Left ventricle myocardium superior (tissue), 1 donor: Measurements from ENCODE around the gene TSC22D3. TPM values are rescaled to one million over a fixed set of nuclear protein-coding genes. Genes with fewer than 3 reads are reported as not detected.

Source experiments
- ATAC-seq: fragments of 200-7000 bp; cut with Tn5 transposase; one replicate; pipeline ENCODE4 v1.9.1; 2020; ENCODE audit warnings: mild to moderate bottlenecking, moderate library complexity
- DNase-seq: peaks from one replicate; pipeline ENCODE4 v3.0.0-alpha.2; 2020
- intact Hi-C: fragments of 100-400 bp; cut with micrococcal nuclease; formaldehyde crosslinking; loops from one replicate; pipeline ENCODE4 v1.11.0; 2022
- total RNA-seq: library from RNA; stranded (reverse); fragmentation: NEBNext Ultra II Directional; extraction: Animal tissue kit (Norgen Biotek cat#: 25700); gene quantifications from one replicate; pipeline ENCODE4 v1.2.1, GENCODE V29; 2021
- donor health status: DM: no; HTN: yes; CAD: no; lungs with severe emphysema.

Gene TSC22D3
- total RNA-seq, 1 donor from 2014 or later: 63.3 TPM

DNA sequence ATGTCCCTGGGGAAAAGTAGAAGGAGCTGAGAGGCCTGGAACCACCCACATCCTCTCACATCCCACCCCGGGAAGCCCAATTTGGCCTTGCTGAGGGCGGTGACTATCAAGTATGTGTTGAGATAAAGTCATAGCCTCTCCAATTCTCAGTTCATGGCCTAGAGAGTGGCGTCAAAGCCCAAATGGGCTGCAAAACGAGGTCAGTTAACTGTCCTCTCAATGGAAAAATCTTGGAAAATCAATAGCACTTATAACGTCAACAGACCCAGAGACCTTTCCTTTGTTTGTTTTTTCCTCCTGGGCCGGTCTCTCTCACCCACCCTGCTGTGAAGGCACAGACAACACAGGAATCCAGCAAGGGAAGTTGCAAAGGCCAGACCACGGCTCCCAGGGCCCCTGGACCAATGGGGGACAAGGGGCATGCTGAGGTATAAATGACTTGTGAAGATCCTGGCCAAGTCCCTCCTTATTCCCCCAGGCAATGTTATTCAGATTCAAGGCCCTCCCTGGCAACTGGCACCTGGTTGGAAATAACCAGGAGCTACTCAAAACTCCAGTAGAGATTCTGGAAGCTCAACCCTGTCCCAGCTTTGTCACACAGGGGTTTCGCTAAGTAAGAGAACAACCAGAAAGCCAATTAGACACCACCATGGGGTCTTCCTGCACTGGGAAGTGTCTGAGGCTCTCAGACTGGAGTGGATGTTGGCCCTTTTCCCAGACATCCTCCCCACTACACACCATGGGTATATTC is 38.6 kb downstream of the TSC22D3 start:
- intact Hi-C loops: no loop called here
- peak; percentile 41 for DNase-seq
- ATAC-seq: peak; percentile 2

DNA sequence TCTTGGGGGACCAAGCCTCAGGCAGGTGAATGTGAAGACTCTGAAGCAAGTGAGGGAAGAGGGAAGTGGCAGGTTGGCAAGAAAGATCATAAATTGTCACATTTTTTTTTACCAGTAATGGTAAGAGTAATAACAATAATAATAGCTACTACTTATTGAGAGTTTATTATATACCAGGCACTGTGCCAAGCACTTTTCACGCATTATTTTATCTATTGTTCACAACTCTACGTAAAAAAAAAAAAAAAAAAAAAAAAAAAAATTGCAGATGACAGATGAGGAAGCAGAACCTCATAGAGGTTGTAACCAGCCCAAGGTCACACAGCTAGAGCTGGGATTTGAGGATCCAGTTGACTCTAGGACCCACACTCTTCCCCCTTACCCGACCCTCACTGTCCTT is 40.9 kb downstream of the TSC22D3 start:
- ATAC-seq (no peak), DNase-seq (no peak)
- intact Hi-C loops: no loop called here

DNA sequence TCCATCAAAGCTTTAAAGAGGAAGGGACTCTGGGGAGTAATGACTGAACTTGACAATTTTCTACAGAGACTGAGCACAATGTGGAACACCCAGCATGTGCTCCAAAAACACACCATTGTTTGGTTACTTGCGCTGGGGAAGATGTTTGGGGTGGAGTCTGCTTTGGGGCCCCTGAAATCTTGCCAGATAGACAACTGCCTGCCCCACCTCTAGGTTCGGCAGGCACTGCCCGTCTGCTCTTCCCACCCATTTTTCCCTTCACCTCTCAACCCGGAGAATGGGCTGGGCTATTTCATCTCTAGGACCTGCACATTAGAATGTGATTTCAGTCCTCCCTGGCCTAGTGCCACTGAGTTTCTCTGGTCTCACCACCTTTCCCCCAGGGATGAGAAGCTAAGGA is 41.9 kb downstream of the TSC22D3 start:
- no peak for ATAC-seq
- DNase-seq: no peak
- intact Hi-C loops: no loop called here

DNA sequence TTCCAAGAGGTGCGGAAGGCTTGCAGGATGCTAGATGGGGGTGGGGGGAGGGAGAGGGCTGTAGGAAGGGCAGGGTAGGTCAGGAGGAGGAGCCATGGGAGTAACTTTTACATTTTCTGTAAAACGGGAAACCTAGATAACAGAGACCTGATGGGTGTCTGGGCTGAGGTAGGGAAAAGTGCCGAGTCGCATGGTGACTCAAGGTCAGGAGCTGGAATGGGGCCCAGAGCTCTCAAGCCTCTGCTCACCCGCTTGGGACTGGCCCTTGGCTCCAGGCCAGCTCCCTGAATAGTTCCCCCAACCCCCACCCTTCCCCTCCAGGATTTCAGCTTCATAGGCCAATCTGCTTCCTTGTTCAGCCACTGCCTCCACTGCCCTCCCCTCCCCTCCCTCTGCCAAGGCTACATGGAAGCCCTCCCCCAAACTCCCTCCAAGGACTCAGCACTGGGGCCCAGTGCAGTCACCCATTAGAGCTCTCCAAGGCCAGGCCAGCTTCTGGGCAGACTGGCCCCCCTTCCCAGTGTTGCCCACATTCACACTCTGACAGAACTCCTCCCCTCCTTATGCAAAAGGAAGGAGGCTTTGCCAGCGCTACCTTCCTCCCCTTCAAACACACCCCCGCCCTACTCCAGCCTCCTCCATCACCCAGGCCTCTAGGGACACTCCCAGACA is 43.6 kb downstream of the TSC22D3 start:
- DNase-seq: peak; percentile 92
- intact Hi-C loops: no loop called here
- ATAC-seq: peak; percentile 85

DNA sequence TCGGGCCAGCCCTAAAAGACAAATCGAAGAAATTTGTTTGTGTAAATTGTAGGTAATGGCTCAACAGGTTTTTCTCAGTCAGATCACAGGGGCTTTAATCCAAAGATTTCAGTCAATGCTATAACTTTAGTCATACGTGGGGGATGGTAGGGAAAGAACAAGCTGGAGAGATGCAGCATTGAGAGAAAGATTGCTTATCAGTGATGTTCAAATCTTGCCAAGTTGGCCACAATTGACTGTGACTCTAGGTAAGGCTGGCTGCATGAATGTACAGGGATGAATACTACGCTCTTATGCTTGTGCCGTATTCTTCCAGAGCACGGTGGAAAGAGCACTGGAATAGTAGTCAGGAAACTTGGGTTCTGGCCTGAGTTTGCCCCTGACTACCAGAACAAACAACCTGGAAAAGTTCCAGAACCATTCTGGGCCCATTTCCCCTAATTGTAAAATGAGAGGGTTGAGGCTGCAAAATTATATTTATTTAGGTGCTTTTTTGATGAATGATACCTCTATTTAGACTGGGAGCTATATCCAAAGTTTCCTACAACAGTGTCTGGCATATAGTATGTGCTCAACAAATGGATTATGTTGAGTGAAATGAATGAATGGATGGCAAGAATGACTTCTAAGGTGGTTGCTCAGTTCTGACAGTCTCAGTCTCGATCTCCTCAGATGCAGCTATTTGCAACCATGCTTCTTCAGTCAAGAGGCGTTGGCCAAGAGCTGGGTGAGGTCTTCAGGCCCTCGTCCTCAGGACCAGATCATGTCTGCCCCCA is 44.4 kb downstream of the TSC22D3 start:
- DNase-seq (no peak), ATAC-seq (no peak)
- intact Hi-C loops: no loop called here

DNA sequence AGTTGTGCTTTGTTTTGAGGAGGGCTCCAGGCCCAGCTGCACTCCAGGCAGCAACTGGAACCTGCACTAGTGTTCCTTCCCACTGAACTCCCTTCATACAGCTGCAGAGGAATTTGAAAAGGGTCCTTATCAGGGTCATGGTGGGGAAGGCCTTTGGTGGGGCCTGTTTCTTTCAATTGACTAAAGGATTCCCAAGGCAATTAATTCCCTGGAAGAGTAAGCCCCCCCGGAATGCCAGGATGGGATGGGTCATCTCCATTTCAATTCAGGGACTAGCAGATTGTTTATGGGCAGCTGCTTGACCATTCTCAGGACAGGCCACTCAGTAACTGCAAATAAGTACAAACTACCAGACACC is 45.3 kb downstream of the TSC22D3 start:
- intact Hi-C loops: no loop called here

DNA sequence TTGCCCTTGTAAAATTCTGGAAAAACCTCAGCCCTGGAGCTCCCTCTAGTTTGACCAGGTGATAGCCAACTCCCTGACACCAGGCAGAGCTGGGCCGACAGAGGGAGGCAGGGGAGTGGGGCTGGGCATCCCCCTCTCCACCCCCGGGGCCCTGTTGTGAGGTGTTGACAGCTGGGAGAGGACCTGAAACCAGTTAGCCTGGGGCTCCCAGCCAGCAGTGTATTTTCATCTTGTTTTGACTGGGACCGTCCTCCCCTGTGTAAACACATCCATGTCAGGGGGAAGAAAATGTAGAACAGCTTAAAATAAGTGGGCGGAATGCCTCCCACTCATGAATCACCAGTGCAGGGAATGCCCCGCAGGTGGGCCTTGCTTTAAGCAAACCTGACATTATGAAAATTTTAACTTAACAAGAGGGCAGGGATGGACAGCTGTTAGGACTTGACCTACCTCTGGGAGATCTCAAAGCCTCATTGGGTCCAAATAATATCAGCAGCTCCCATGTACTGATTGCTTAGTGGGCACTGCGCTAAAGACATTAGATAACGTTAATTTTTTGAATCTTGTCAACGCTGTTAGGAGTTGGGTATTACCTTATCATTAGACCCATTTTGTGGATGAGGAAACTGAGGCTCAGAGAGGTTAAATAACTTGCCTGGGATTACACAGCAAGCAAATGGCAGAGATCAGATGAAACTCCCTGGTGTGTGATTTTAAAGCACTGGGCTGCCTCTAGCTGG is 45.9 kb downstream of the TSC22D3 start:
- DNase-seq (peak; percentile 75), ATAC-seq (peak; percentile 80)
- intact Hi-C loops: loop anchor here (5.0 kb wide), 1 partner anchor 48 kb away; the partner anchor contains the start of genes NCBP2L and TSC22D3

More for the DNA sequence above, 45.3 kb downstream of the TSC22D3 start:
- ATAC-seq (no peak), DNase-seq (no peak)

DNA sequence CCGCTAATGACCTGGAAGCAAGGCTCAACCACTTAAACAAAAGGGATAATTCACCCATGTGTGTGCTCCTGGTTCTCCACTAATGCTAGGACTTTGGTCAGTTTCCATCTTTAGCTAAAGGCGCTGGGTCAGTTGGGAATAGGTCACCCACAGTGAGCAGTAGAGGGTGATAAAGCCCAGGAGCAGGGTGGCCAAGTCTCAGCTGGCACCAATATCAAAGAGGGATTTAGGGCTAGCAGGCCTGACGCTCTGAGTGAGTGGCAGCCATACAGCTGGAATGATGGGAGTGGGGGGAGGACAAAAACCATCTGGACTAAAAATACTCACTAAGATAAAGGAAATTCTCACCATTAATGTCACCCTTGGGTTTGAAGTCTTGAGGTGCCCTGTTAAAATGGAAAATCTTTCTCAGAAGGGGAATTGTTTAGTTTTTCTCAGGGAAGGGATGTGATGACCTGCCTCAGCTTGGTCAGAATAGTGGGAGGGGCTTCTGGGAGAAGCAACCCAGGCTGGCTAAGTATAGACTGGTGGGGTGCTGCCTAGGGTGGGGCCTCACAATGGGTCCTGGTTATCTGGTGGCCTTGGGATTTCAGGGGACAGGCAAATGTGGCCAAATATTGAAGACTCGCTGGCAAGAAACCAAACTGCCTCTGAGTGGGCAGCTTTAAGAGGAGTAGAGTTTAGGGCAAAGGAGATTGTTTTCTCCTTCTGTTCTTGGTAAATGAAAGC is 47.1 kb downstream of the TSC22D3 start:
- peak; percentile 68 for ATAC-seq

DNA sequence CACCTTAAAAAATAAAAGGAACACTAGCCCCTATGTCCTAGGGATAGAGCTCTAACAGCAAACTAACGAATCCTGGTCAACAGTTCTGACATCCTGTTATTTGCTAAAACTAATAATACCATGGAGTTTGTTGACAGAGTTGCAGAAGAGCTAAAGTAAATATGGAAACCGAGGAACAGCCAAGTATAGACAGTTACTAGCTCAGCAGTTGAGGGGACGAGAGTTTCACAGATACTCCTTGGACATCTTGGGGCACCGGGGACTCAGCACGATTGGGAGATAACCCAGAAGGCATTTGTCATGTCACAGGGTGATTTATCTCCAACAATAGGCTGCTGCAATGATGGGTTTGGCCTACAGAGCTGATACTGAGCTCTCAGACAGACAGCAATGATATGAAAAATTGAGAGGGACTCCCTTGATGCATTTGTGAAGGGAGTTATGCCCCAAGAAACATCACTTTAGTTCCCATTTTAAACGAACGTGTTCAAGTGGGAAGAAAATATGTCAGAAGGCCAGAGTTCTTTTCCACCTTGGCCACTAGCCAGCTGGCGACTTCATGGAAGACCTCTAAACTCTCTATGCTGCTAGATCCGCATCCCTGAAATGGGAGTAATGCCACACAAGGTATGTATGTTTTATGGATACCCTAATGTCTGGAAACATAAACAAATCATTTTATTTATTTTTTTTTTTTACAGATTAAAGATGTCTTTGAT is 48.6 kb downstream of the TSC22D3 start:
- ATAC-seq (no peak), DNase-seq (no peak)
- intact Hi-C loops: loop anchor here (5.0 kb wide), 1 partner anchor 50 kb away; the partner anchor contains the start of genes NCBP2L and TSC22D3

More for the DNA sequence above, 47.1 kb downstream of the TSC22D3 start:
- DNase-seq: no peak
- intact Hi-C loops: loop anchor here (5.0 kb wide), 1 partner anchor 49 kb away; the partner anchor contains the start of genes NCBP2L and TSC22D3

DNA sequence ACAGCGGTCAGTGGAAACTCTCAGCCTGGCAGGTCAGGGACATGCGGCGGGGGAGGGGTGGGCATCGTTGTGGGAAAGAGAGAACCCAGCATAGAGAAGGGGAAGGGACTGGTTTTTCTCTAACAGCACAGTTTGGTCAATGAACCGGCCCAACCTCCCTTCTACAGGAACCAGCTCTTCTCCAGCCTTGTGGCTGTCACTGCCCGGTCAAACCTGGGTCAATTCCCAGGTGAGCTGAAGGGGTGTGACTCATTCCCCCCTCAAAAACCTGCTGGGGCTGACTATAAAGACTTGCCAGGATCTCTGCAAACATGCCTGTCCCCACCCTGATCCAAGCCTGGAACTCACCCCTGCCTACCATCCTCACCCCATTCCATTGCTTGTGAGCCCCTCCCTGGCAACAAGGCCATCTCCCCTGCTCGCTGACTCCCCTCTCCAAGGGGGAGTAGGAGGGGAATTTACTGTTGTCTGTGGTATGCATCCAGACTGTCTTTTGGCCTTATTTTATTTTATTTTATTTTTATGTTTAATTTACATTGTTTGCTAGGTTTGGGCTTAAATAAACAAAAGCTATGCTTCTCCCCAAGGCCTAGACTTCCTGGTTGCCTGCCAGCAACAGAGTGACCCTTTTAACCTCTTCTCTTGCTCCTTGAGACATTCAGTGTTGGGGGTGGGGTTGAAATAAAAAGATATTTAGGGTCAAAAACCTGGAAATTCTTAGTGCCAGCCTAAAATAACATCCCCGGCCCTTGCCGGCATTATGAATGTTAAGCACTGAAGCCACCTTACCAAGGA is 49.6 kb downstream of the TSC22D3 start:
- intact Hi-C loops: loop anchor here (5.0 kb wide), 1 partner anchor 51 kb away; the partner anchor contains the start of genes NCBP2L and TSC22D3
- no peak for DNase-seq

DNA sequence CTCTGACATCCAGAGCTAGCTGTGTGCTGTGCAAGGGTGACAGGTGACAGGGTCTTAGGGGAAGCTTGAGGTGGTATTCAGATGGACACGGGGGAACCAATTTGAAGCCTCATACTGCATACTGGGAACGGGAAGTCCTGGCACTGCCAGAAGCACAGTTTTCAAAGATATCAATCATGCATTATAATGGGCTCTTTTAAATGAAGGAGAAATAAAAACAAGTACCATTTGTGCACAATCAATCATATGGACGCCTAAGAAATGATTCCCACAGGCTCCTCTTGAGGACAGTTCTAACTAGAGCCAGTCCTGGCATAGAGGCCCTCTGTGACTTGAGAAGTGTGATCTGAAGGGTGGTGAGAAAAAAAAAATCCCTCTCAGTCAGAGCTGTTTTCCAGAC is 50.9 kb downstream of the TSC22D3 start:
- DNase-seq (no peak), ATAC-seq (no peak)
- intact Hi-C loops: loop anchor here (5.0 kb wide), 1 partner anchor 53 kb away; the partner anchor contains the start of genes NCBP2L and TSC22D3

More for the DNA sequence above, 49.6 kb downstream of the TSC22D3 start:
- ATAC-seq: no peak

DNA sequence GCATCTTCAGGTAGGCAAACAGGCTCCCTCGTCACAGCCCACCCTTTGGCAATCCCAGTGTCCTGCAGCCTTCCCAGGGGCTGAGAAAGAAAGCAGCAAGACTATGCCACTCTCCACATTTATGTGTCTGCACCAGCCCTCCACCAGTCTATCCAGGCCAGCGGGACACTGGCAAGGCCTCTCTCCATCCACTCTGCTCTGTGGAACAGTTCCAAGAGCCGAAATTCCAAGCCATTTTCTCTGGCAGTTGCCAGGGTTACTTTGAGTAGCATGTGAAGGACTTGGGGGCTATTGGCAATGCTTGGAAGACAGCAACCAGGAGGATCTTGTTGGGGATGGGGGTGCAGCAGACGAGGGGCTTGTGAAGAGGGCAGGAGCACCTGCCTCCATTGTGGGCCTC is 52.1 kb downstream of the TSC22D3 start:
- ATAC-seq: no peak
- DNase-seq: no peak
- intact Hi-C loops: no loop called here

DNA sequence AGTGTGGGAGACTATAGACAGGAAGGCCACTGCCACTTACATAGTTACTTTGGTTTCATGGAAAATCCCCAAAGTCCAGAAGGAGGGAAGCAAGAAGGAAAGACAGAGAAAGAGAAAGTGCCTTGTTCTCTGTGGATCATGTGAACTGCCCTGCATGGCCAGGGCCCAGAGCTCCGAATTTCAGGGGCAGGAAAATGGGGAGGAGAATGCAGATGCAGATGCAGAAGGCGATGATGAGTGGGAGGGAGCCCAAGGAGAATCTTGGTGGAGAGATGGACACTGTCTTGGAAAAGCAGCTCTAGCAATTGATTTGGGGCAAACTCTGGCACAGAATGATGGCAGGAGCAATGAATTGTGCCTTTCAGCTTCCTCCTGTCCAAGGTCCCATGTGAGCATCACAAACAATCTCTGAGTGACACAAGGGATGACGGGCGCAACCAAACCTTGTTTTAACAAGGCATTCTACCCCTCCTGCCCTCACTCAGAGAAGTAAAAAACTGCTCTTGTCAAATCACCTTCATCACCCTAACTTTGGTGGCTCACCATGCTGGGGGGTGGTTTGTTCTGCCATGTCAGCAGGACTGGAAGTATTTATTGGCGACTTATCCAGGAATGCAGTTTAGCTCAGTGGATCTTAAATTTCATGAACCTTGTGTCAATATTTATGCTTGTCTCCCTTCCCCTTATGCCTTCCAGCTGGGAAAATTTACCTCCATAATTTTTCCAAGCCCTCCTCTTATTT is 53.5 kb downstream of the TSC22D3 start:
- DNase-seq (no peak), ATAC-seq (no peak)
- intact Hi-C loops: no loop called here

DNA sequence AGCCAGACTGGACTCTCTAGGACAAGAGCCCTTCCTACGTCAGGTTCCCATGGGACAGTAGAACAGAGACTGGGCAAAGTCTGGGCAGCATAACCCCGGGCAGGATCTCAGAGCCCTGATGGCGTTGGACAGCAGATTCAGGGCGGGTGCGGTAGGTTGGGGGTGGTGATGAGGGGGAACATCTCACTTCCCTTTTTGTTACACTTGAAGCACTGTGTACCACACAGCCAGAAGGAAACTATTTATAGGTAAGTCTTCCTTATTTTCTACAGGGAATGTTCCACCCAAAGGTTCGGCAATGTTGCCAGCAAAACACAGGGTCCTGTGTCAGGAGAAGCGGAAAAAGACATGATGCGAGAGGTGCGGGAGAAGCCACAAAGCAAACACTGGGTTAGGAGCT is 54.3 kb downstream of the TSC22D3 start:
- ATAC-seq (no peak), DNase-seq (no peak)
- intact Hi-C loops: no loop called here

DNA sequence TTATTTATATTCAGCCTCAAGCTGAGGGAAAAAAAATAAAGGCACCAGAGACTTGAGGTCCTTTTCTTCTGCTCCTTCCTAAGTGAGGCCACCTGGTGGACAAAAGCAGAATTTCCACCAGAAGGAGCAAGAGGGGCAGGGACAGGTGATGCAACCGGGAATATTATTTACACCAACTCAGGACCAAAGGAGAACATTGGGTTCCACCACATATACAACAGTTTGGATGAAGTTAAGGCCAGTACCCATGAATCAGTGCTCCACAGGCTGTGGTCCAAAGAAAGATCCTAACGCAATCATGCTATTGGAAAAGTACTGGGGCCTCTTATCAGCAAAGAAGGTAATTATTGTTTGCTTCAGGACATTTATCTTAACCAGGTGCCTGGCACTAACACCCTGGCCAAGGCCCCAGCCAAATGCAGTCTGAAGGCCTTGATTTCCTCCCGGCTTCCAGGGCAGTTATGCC is 57.4 kb downstream of the TSC22D3 start:
- intact Hi-C loops: loop anchor here (5.0 kb wide), 1 partner anchor 46 kb away; no protein-coding TSS in a partner anchor
- ATAC-seq: peak; percentile 38
- no peak for DNase-seq
